ENCODE data around the gene G2E3.
"Not testable (repeated sequence)": the region's sequence is repeated elsewhere in the genome, so short reads cannot be mapped to it uniquely, and the experiment has no call there.

G2E3 gene

DNA sequence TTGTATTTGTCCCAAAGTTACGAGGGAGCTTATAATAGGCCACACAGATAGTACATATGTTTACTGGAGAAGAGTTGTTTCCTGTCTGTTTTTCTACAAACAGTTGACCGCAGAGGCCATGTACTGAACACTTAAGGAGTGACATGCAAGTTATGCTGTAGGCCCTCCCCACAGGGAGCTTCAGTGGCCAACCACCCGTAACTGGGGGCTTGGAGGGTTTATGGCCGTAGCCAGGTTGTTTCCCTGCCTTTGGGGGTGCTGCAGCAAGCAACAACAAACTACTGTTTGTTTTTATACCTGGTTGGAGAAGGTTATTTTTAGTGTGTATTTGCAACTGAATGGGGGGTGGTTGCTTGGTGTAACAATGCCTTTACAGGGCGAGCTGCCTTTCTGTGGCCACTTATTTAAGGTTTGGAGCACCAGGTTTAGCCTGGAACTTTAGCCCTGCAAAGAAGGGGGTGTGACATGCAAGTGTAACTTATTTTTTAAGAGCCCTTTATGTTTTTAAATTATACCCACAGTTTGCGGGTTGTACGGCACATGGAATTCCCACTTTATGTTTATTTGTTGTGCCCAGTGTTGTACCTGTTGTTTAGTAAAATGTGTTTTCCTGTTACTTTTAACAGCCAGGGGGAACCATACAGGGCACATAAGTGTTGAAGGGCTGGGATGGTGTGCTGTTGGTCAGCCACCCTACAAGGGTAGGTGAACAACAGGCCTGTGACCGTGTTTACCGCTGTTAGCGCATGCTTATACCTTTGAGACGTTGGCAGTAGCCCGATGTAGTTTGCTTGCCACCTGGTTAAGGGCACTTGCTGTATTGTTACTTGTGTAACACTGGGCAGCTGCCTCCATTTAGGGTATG lies 29.9 kb upstream of the G2E3 start:
- Histone ChIP-seq H3K9me3 (ENCODE audit: control insufficient read depth, low read length) (no peaks in the 10 kb centered on the region), H3K4me3 (ENCODE audit: insufficient read depth, low read depth, low read length, poor library complexity, severe bottlenecking) (no peak overlapping the region), H3K27ac (ENCODE audit: insufficient read depth, low read length, poor library complexity, severe bottlenecking) (no peak overlapping the region), H3K4me1 (ENCODE audit: control insufficient read depth, insufficient read depth, low read length, poor library complexity, severe bottlenecking) (no peaks in the 10 kb centered on the region), H3K36me3 (ENCODE audit: control insufficient read depth, insufficient read depth, low read length) (no peaks in the 10 kb centered on the region), H3K27me3 (replicated peaks; ENCODE audit: control insufficient read depth, insufficient read depth, low read length, poor library complexity, severe bottlenecking) (no peaks in the 10 kb centered on the region)
- no peak for DNase-seq

DNA sequence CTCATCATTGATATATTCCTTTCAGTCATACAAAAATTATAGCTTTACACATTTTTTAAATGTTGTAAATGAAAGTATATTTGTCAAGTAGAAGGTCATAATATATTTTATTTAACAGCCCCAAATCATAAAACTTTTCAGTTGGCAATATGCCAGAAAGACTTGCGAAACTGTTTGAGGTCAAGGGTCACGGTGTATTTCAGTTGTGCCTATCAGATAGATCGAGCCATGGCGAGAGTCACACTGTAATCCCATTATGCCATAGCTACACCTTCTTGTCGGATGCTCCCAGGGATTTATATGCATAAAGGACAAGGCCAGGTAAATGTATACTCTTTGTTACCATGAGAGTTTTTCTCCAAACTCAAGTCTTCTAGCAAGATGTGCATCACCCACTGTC lies 26.7 kb upstream of the G2E3 start:
- Histone ChIP-seq H3K27ac (ENCODE audit: insufficient read depth, low read length, poor library complexity, severe bottlenecking) (no peak overlapping the region), H3K36me3 (ENCODE audit: control insufficient read depth, insufficient read depth, low read length) (no peaks in the 10 kb centered on the region), H3K27me3 (replicated peaks; ENCODE audit: control insufficient read depth, insufficient read depth, low read length, poor library complexity, severe bottlenecking) (no peaks in the 10 kb centered on the region), H3K9me3 (ENCODE audit: control insufficient read depth, low read length) (no peaks in the 10 kb centered on the region), H3K4me1 (ENCODE audit: control insufficient read depth, insufficient read depth, low read length, poor library complexity, severe bottlenecking) (no peaks in the 10 kb centered on the region), H3K4me3 (ENCODE audit: insufficient read depth, low read depth, low read length, poor library complexity, severe bottlenecking) (no peak overlapping the region)
- DNase-seq: no peak

DNA sequence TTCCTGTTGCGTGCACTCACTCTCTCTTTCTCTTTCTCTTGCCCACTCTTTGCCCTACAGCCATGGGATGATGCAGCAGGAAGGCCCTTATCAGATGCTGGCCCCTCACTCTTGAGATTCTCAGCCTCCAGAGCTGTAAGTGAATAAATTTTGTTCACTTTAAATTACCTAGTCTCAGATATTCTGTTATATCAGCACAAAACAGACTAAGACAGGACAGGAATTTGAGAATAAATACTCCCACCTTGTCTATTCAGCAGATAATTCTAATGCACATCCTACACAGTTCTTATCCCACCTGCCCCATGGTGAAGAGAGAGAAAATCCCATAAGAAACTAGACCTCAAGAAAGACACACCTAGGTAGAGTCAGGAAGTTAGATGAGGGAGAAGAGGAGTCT lies 25.8 kb upstream of the G2E3 start:
- no peak for DNase-seq
- no peaks in the 10 kb centered on the region for H3K9me3 ChIP-seq (ENCODE audit: control insufficient read depth, low read length)
- no peaks in the 10 kb centered on the region for H3K36me3 ChIP-seq (ENCODE audit: control insufficient read depth, insufficient read depth, low read length)
- no peaks in the 10 kb centered on the region for H3K27me3 ChIP-seq (replicated peaks; ENCODE audit: control insufficient read depth, insufficient read depth, low read length, poor library complexity, severe bottlenecking)
- H3K4me1 ChIP-seq (ENCODE audit: control insufficient read depth, insufficient read depth, low read length, poor library complexity, severe bottlenecking): no peaks in the 10 kb centered on the region
- H3K4me3 ChIP-seq (ENCODE audit: insufficient read depth, low read depth, low read length, poor library complexity, severe bottlenecking): no peak overlapping the region
- H3K27ac ChIP-seq (ENCODE audit: insufficient read depth, low read length, poor library complexity, severe bottlenecking): no peak overlapping the region

GRCh38 chr14:30541318-30541717 lies 17.6 kb upstream of the G2E3 start:
- H3K27ac ChIP-seq (ENCODE audit: insufficient read depth, low read length, poor library complexity, severe bottlenecking): no peak overlapping the region
- no peaks in the 10 kb centered on the region for H3K36me3 ChIP-seq (ENCODE audit: control insufficient read depth, insufficient read depth, low read length)
- no peaks in the 10 kb centered on the region for H3K4me1 ChIP-seq (ENCODE audit: control insufficient read depth, insufficient read depth, low read length, poor library complexity, severe bottlenecking)
- no peak for DNase-seq
- H3K9me3 ChIP-seq (ENCODE audit: control insufficient read depth, low read length): no peaks in the 10 kb centered on the region
- no peak overlapping the region for H3K4me3 ChIP-seq (ENCODE audit: insufficient read depth, low read depth, low read length, poor library complexity, severe bottlenecking)
- H3K27me3 ChIP-seq (replicated peaks; ENCODE audit: control insufficient read depth, insufficient read depth, low read length, poor library complexity, severe bottlenecking): no peaks in the 10 kb centered on the region

DNA sequence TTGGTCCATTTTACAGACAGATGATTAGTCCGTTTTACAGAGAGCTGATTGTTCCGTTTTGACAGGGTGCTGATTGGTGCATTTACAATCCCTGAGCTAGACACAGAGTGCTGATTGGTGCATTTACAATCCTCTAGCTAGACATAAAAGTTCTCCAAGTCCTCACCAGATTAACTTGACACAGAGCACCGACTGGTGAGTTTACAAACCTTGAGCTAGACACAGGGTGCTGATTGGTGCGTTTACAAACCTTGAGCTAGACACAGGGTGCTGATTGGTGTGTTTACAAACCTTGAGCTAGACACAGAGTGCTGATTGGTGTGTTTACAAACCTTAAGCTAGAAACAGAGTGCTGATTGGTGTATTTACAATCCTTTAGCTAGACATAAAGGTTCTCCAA lies 12.2 kb upstream of the G2E3 start:
- not testable (repeated sequence) for H3K4me3 ChIP-seq (ENCODE audit: insufficient read depth, low read depth, low read length, poor library complexity, severe bottlenecking); H3K27me3 ChIP-seq (replicated peaks; ENCODE audit: control insufficient read depth, insufficient read depth, low read length, poor library complexity, severe bottlenecking); H3K9me3 ChIP-seq (ENCODE audit: control insufficient read depth, low read length); H3K4me1 ChIP-seq (ENCODE audit: control insufficient read depth, insufficient read depth, low read length, poor library complexity, severe bottlenecking); DNase-seq; H3K27ac ChIP-seq (ENCODE audit: insufficient read depth, low read length, poor library complexity, severe bottlenecking); H3K36me3 ChIP-seq (ENCODE audit: control insufficient read depth, insufficient read depth, low read length)

- Histone ChIP-seq H3K36me3 (ENCODE audit: control insufficient read depth, insufficient read depth, low read length) (no peaks in the 10 kb centered on the region), H3K4me3 (ENCODE audit: insufficient read depth, low read depth, low read length, poor library complexity, severe bottlenecking) (no peak overlapping the region), H3K9me3 (ENCODE audit: control insufficient read depth, low read length) (no peaks in the 10 kb centered on the region), H3K27me3 (replicated peaks; ENCODE audit: control insufficient read depth, insufficient read depth, low read length, poor library complexity, severe bottlenecking) (no peaks in the 10 kb centered on the region), H3K27ac (ENCODE audit: insufficient read depth, low read length, poor library complexity, severe bottlenecking) (no peak overlapping the region), H3K4me1 (ENCODE audit: control insufficient read depth, insufficient read depth, low read length, poor library complexity, severe bottlenecking) (no peaks in the 10 kb centered on the region)
- no peak for DNase-seq
Observed at GRCh38 chr14:30547388-30548048, 11.4 kb upstream of the G2E3 start.

DNA sequence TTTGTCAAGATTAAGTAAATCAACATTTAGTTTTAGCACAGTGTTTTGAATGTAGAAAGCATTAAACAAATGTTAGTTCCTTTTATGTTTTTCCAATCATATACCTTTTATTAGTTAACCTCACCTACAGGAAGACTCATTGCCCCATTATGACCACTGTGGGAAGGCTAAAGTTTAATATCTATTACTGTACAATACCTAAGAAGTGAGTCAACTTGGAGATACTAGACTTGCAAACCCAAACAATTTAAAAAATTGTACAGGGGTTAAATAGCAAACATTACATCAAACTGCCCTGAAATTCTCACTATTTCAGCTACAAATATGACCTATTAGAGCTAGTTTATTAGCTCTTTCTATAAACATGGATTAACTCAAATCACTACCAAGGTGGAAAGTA lies 8.6 kb upstream of the G2E3 start:
- Histone ChIP-seq H3K9me3 (ENCODE audit: control insufficient read depth, low read length) (no peaks in the 10 kb centered on the region), H3K36me3 (ENCODE audit: control insufficient read depth, insufficient read depth, low read length) (no peaks in the 10 kb centered on the region), H3K4me3 (ENCODE audit: insufficient read depth, low read depth, low read length, poor library complexity, severe bottlenecking) (no peak overlapping the region), H3K4me1 (ENCODE audit: control insufficient read depth, insufficient read depth, low read length, poor library complexity, severe bottlenecking) (no peaks in the 10 kb centered on the region), H3K27ac (ENCODE audit: insufficient read depth, low read length, poor library complexity, severe bottlenecking) (no peak overlapping the region), H3K27me3 (replicated peaks; ENCODE audit: control insufficient read depth, insufficient read depth, low read length, poor library complexity, severe bottlenecking) (no peaks in the 10 kb centered on the region)
- DNase-seq: no peak

- no peaks in the 10 kb centered on the region for H3K4me1 ChIP-seq (ENCODE audit: control insufficient read depth, insufficient read depth, low read length, poor library complexity, severe bottlenecking)
- H3K9me3 ChIP-seq (ENCODE audit: control insufficient read depth, low read length): no peaks in the 10 kb centered on the region
- H3K36me3 ChIP-seq (ENCODE audit: control insufficient read depth, insufficient read depth, low read length): no peaks in the 10 kb centered on the region
- no peaks in the 10 kb centered on the region for H3K27me3 ChIP-seq (replicated peaks; ENCODE audit: control insufficient read depth, insufficient read depth, low read length, poor library complexity, severe bottlenecking)
- no peak overlapping the region for H3K4me3 ChIP-seq (ENCODE audit: insufficient read depth, low read depth, low read length, poor library complexity, severe bottlenecking)
- DNase-seq: no peak
- no peak overlapping the region for H3K27ac ChIP-seq (ENCODE audit: insufficient read depth, low read length, poor library complexity, severe bottlenecking)
Observed at GRCh38 chr14:30551460-30551859, 7.5 kb upstream of the G2E3 start.

DNA sequence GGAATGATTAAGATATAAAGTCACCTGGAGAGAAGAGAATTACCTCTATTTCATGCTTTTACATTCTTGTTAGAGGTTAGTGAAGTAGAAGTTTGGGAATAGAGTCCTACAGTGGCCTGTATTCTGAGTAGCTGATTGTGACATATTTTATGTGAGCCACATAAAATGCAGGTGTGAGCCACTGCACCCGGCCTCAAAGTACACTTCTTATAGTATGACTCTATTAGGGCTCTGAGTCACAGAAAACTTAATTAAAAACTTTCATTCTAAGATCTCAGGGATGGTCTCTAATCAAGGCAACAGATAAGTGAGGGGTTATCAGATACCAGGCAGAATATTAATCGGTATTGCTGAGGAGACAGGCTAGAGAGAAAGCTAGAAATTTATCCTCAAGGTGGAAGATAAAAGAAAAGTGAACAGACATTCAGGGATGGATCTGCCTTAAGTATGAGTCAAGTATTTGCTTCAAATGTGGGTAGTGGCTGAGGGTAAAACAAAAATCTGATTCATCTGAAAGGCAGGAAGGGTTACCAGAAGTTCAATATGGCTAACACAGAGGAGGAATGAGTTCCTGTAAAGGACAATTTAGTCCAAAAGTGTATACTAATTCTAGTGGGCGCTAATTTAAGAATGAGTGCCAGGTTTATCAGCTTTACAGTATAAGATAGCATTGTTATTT lies 5.5 kb upstream of the G2E3 start:
- Histone ChIP-seq H3K4me1 (ENCODE audit: control insufficient read depth, insufficient read depth, low read length, poor library complexity, severe bottlenecking) (no peaks in the 10 kb centered on the region), H3K36me3 (ENCODE audit: control insufficient read depth, insufficient read depth, low read length) (no peaks in the 10 kb centered on the region), H3K27me3 (replicated peaks; ENCODE audit: control insufficient read depth, insufficient read depth, low read length, poor library complexity, severe bottlenecking) (no peaks in the 10 kb centered on the region), H3K4me3 (ENCODE audit: insufficient read depth, low read depth, low read length, poor library complexity, severe bottlenecking) (no peak overlapping the region), H3K9me3 (ENCODE audit: control insufficient read depth, low read length) (no peaks in the 10 kb centered on the region), H3K27ac (ENCODE audit: insufficient read depth, low read length, poor library complexity, severe bottlenecking) (no peak overlapping the region)
- no peak for DNase-seq

- peak overlapping the region; percentile 100 for H3K4me3 ChIP-seq (ENCODE audit: insufficient read depth, low read depth, low read length, poor library complexity, severe bottlenecking)
- H3K27ac ChIP-seq (ENCODE audit: insufficient read depth, low read length, poor library complexity, severe bottlenecking): peak overlapping the region; percentile 82
Observed at GRCh38 chr14:30558362-30558674, 640 bp upstream of the G2E3 start.

More at GRCh38 chr14:30558362-30558674, 640 bp upstream of the G2E3 start:
- Histone ChIP-seq H3K27me3 (replicated peaks; ENCODE audit: control insufficient read depth, insufficient read depth, low read length, poor library complexity, severe bottlenecking) (no peaks in the 10 kb centered on the region), H3K4me1 (ENCODE audit: control insufficient read depth, insufficient read depth, low read length, poor library complexity, severe bottlenecking) (no peaks in the 10 kb centered on the region), H3K36me3 (ENCODE audit: control insufficient read depth, insufficient read depth, low read length) (no peaks in the 10 kb centered on the region), H3K9me3 (ENCODE audit: control insufficient read depth, low read length) (no peaks in the 10 kb centered on the region)
- DNase-seq: no peak
